Loucy (cell line): ENCODE measurements around the gene TRMT11.

ENCODE experiments used
- H2AFZ ChIP-seq: fragments of 200-600 bp; sonication (generic); 2 replicates; pipeline ENCODE4 v1.6.0; 2016; ENCODE audit warnings: antibody characterized with exemption, mild to moderate bottlenecking, low read length, moderate library complexity
- H3F3A ChIP-seq: fragments of 200-600 bp; 2 replicates; pipeline ENCODE4 v1.6.0; 2016; ENCODE audit warnings: antibody characterized with exemption, low read depth, mild to moderate bottlenecking
- H3K27me3 ChIP-seq: fragments of 200-600 bp; sonication (generic); 2 replicates; pipeline ENCODE4 v1.6.1; 2014; ENCODE audit warnings: low read length, mild to moderate bottlenecking; ENCODE audit not compliant: insufficient read depth, poor library complexity, severe bottlenecking
- H3K36me3 ChIP-seq: fragments of 200-600 bp; sonication (generic); 2 replicates; pipeline ENCODE4 v1.6.1; 2016; ENCODE audit warnings: low read length; ENCODE audit not compliant: insufficient read depth
- H3K4me1 ChIP-seq: fragments of 200-600 bp; sonication (generic); 2 replicates; pipeline ENCODE4 v1.5.1; 2014; ENCODE audit warnings: low read length, mild to moderate bottlenecking; ENCODE audit not compliant: insufficient read depth, poor library complexity, severe bottlenecking
- H3K4me2 ChIP-seq: fragments of 200-600 bp; sonication (generic); 2 replicates; pipeline ENCODE4 v1.6.0; 2014; ENCODE audit warnings: antibody characterized with exemption, low read length, low read depth, mild to moderate bottlenecking; ENCODE audit not compliant: poor library complexity, severe bottlenecking
- H3K4me3 ChIP-seq: fragments of 200-600 bp; sonication (generic); 2 replicates; pipeline ENCODE4 v1.5.1; 2014; ENCODE audit warnings: low read length, mild to moderate bottlenecking, mixed read lengths; ENCODE audit not compliant: poor library complexity, severe bottlenecking
- H3K79me2 ChIP-seq: fragments of 200-600 bp; sonication (generic); 2 replicates; pipeline ENCODE4 v1.6.1; 2014; ENCODE audit warnings: low read length; ENCODE audit not compliant: insufficient read depth
- H3K9ac ChIP-seq: fragments of 200-600 bp; sonication (generic); 2 replicates; pipeline ENCODE4 v1.6.0; 2014; ENCODE audit warnings: mild to moderate bottlenecking, low read depth, low read length, moderate library complexity; ENCODE audit not compliant: poor library complexity, severe bottlenecking
- H3K9me2 ChIP-seq: fragments of 200-600 bp; sonication (generic); replicated peaks from 2 replicates; pipeline ENCODE4 v1.6.1; 2016; ENCODE audit warnings: low read depth, low read length, mixed read lengths
- H3K9me3 ChIP-seq: fragments of 200-600 bp; sonication (generic); 2 replicates; pipeline ENCODE4 v1.6.1; 2014; ENCODE audit warnings: mild to moderate bottlenecking, antibody characterized with exemption, low read length, low read depth; ENCODE audit not compliant: insufficient read depth
- H4K20me1 ChIP-seq: fragments of 200-600 bp; sonication (generic); 2 replicates; pipeline ENCODE4 v1.6.0; 2014; ENCODE audit warnings: antibody characterized with exemption, low read length, mild to moderate bottlenecking; ENCODE audit not compliant: insufficient read depth, poor library complexity, severe bottlenecking
- EZH2phosphoT487 ChIP-seq: fragments of 200-600 bp; IDR thresholded peaks from 2 replicates; pipeline ENCODE4 v1.6.1; 2018; ENCODE audit warnings: antibody characterized with exemption, mild to moderate bottlenecking, moderate library complexity, borderline replicate concordance
- TF ChIP-seq, protein P1 (sequence below): fragments of 200-600 bp; sonication (generic); conservative IDR thresholded peaks from 2 replicates; pipeline ENCODE4 v1.5.1; 2014; ENCODE audit warnings: mild to moderate bottlenecking, antibody characterized with exemption, low read length

Gene TRMT11

DNA sequence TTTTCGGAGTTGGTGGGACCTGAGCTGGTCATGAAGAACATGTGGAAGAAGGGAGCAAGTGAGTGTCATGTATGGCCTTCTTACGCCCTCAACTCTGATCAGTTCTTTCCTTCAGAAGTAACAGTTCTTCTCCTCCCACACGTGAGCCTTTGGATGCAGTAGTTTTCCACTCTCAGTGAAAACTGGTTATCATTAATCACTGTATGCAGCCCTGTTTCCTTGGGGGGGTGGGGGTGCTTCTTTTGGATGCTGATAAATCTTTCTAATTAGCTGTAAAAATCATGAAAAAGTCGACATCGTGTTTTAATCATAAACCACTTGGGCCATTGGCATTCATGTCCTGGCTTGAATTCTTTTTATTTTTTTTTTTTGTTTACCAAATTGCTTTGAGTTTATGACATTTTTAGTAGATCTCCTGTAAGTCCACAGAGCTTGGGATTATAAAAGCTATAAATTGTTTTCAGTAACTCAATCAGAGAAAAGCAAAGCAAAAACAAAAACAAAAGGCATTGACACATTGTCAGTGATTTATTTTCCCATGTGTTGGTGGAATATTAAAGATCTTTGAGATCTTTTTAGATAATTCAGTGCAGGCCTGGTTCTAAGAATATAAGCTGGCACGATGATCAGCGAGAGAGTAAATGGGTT lies 84.8 kb downstream of the TRMT11 start:
- TF ChIP-seq, protein P1, sequence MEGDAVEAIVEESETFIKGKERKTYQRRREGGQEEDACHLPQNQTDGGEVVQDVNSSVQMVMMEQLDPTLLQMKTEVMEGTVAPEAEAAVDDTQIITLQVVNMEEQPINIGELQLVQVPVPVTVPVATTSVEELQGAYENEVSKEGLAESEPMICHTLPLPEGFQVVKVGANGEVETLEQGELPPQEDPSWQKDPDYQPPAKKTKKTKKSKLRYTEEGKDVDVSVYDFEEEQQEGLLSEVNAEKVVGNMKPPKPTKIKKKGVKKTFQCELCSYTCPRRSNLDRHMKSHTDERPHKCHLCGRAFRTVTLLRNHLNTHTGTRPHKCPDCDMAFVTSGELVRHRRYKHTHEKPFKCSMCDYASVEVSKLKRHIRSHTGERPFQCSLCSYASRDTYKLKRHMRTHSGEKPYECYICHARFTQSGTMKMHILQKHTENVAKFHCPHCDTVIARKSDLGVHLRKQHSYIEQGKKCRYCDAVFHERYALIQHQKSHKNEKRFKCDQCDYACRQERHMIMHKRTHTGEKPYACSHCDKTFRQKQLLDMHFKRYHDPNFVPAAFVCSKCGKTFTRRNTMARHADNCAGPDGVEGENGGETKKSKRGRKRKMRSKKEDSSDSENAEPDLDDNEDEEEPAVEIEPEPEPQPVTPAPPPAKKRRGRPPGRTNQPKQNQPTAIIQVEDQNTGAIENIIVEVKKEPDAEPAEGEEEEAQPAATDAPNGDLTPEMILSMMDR, result no peak
- no peak for TF ChIP-seq EZH2phosphoT487
- Histone ChIP-seq H3K9me2 (no peaks in the 10 kb centered on the region), H4K20me1 (no peaks in the 10 kb centered on the region), H3F3A (no peaks in the 10 kb centered on the region), H3K4me3 (no peak overlapping the region), H2AFZ (no peak overlapping the region), H3K4me2 (no peak overlapping the region), H3K27me3 (no peaks in the 10 kb centered on the region), H3K9me3 (no peaks in the 10 kb centered on the region), H3K4me1 (peaks cover 6% of the 10 kb centered on the region), H3K79me2 (no peaks in the 10 kb centered on the region), H3K36me3 (no peaks in the 10 kb centered on the region), H3K9ac (no peak overlapping the region)

DNA sequence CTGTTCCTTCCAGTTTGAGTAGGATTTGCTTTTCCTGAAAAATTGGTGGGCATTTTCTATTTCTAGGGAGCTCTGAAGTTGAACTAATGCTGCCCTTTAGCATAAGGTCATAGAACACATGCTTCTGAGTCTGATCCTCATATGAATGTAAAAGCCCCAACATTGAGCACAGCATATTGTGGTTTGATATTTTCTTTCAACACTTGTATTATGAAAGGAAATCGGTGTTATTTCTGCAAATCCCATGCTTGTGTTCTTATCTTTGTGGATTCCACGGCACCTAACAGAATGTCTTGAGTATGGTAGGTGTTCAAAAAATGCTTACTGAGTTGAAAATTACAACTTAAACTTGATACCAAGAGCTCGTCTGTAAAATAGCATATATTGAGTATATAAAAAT lies 85.8 kb downstream of the TRMT11 start:
- Histone ChIP-seq H3K9me2 (no peaks in the 10 kb centered on the region), H3K9ac (no peak overlapping the region), H4K20me1 (no peaks in the 10 kb centered on the region), H2AFZ (no peak overlapping the region), H3K36me3 (no peaks in the 10 kb centered on the region), H3K4me2 (no peak overlapping the region), H3K4me1 (peaks cover 6% of the 10 kb centered on the region), H3F3A (no peaks in the 10 kb centered on the region), H3K4me3 (no peak overlapping the region), H3K9me3 (no peaks in the 10 kb centered on the region), H3K27me3 (no peaks in the 10 kb centered on the region), H3K79me2 (no peaks in the 10 kb centered on the region)
- TF ChIP-seq, protein P1, result no peak
- no peak for TF ChIP-seq EZH2phosphoT487

DNA sequence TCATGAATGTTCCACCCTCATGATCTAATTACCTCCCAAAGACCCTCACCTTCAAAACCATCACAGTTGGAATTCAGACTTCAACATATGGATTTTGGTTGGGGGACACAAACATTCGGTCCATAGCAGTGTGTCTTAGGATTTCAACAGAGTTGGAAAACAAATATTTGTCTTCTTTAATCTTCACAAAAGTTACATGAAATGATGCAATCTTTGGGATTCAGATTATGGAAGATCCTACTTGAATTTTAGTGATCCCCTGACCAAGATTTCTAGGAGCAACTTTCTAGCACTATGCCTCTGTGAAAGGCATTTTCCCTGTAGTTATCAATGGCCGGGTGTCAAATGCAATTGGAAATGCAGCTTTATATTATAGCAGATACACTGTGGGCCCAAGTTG lies 86.5 kb downstream of the TRMT11 start:
- Histone ChIP-seq H3K79me2 (no peaks in the 10 kb centered on the region), H3K4me1 (peaks cover 6% of the 10 kb centered on the region), H2AFZ (no peak overlapping the region), H3K9me2 (no peaks in the 10 kb centered on the region), H3K27me3 (no peaks in the 10 kb centered on the region), H3K9ac (no peak overlapping the region), H3F3A (no peaks in the 10 kb centered on the region), H3K36me3 (no peaks in the 10 kb centered on the region), H3K9me3 (no peaks in the 10 kb centered on the region), H3K4me3 (no peak overlapping the region), H4K20me1 (no peaks in the 10 kb centered on the region), H3K4me2 (no peak overlapping the region)
- TF ChIP-seq EZH2phosphoT487, result no peak
- TF ChIP-seq, protein P1, result no peak
